K562 (cell line): ENCODE results near the gene ERAS. TPM values are rescaled to one million over a fixed set of nuclear protein-coding genes. Genes with fewer than 3 reads are reported as not detected.

Source experiments
- ATF4 ChIP-seq: fragments of 450-650 bp; formaldehyde crosslinking; IDR thresholded peaks from 2 replicates; pipeline ENCODE4 v1.4.0; 2022; ENCODE audit warnings: mild to moderate bottlenecking, moderate library complexity
- DDX20 ChIP-seq: fragments of 450-650 bp; IDR thresholded peaks from 2 replicates; pipeline ENCODE4 v1.6.1; 2016; ENCODE audit warnings: missing genetic modification characterization, low read depth, mild to moderate bottlenecking, missing compliant biosample characterization, moderate library complexity
- DNMT1 ChIP-seq: fragments of 450-650 bp; IDR thresholded peaks from 2 replicates; pipeline ENCODE4 v1.6.1; 2016; ENCODE audit warnings: antibody characterized with exemption, mild to moderate bottlenecking
- EP300 ChIP-seq: IDR thresholded peaks from 2 replicates; pipeline ENCODE4 v1.6.1; 2012; ENCODE audit warnings: low read length, improper control_type of control experiment
- FOXA3 ChIP-seq, 2 experiments: fragments of 450-650 bp in 1 of 2; sonication (generic) in 1 of 2; formaldehyde crosslinking; IDR thresholded peaks in 1 of 2; conservative IDR thresholded peaks in 1 of 2; 2 replicates each; pipeline versions ENCODE4 v1.4.0 to v1.8.0; 2020 to 2022; ENCODE audit warnings: mild to moderate bottlenecking in 2 of 2, missing genetic modification reagents in 1 of 2
- FOXK1 ChIP-seq: sonication (generic); formaldehyde crosslinking; IDR thresholded peaks from 2 replicates; pipeline ENCODE4 v1.8.0; 2022; ENCODE audit warnings: missing genetic modification reagents, mild to moderate bottlenecking, borderline replicate concordance
- GTF2B ChIP-seq: IDR thresholded peaks from 2 replicates; pipeline ENCODE4 v1.6.1; 2011; ENCODE audit not compliant: insufficient read length; ENCODE audit errors: extremely low read depth
- ILF3 ChIP-seq: fragments of 450-650 bp; IDR thresholded peaks from 2 replicates; pipeline ENCODE4 v1.6.1; 2018; ENCODE audit warnings: antibody characterized with exemption, mild to moderate bottlenecking, moderate library complexity, borderline replicate concordance
- MAX ChIP-seq: sonication (generic); formaldehyde crosslinking; IDR thresholded peaks from 2 replicates; pipeline ENCODE4 v1.9.0; 2022; ENCODE audit warnings: mild to moderate bottlenecking, missing genetic modification reagents
- RAD21 ChIP-seq, 2 experiments: fragments of 250-450 bp in 1 of 2; fragments of 450-650 bp in 1 of 2; sonication (Bioruptor Pico) in 1 of 2; formaldehyde crosslinking in 1 of 2; IDR thresholded peaks in 1 of 2; conservative IDR thresholded peaks in 1 of 2; 2 replicates each; pipeline versions ENCODE4 v1.4.0 to v1.8.0; 2020 to 2022; ENCODE audit warnings: mild to moderate bottlenecking in 2 of 2, moderate library complexity in 1 of 2
- RB1 ChIP-seq: fragments of 450-650 bp; IDR thresholded peaks from 2 replicates; pipeline ENCODE4 v1.6.1; 2017; ENCODE audit warnings: low read depth, mild to moderate bottlenecking
- RHOXF2B ChIP-seq: fragments of 250-450 bp; sonication (Bioruptor Pico); conservative IDR thresholded peaks from 2 replicates; pipeline ENCODE4 v1.5.1; 2021
- SAFB2 ChIP-seq: fragments of 200-400 bp; formaldehyde crosslinking; IDR thresholded peaks from 2 replicates; pipeline ENCODE4 v1.6.1; 2018; ENCODE audit warnings: borderline replicate concordance, low read length, low read depth, moderate library complexity; ENCODE audit not compliant: severe bottlenecking
- SMARCA4 ChIP-seq: fragments of 450-650 bp; IDR thresholded peaks from 2 replicates; pipeline ENCODE4 v1.6.1; 2016
- SOX6 ChIP-seq: fragments of 450-650 bp; IDR thresholded peaks from 2 replicates; pipeline ENCODE4 v1.6.1; 2014; ENCODE audit warnings: mild to moderate bottlenecking
- TAF1 ChIP-seq: IDR thresholded peaks from 2 replicates; pipeline ENCODE4 v1.6.1; 2011; ENCODE audit warnings: mild to moderate bottlenecking, low read length, moderate library complexity; ENCODE audit not compliant: insufficient read depth, control insufficient read depth, severe bottlenecking; ENCODE audit errors: extremely low read depth
- TEAD4 ChIP-seq, 2 experiments: sonication (generic) in 1 of 2; formaldehyde crosslinking in 1 of 2; IDR thresholded peaks; 2 replicates each; pipeline versions ENCODE4 v1.6.1 to v1.8.0; 2012 to 2022; ENCODE audit warnings: borderline replicate concordance in 1 of 2, inconsistent platforms in 1 of 2, low read length in 1 of 2, mild to moderate bottlenecking in 1 of 2, missing genetic modification reagents in 1 of 2
- TSHZ1 ChIP-seq: fragments of 250-450 bp; sonication (Bioruptor Pico); IDR thresholded peaks from 2 replicates; pipeline ENCODE4 v1.4.0; 2020; ENCODE audit warnings: mild to moderate bottlenecking, moderate library complexity
- U2AF2 ChIP-seq: fragments of 200-400 bp; formaldehyde crosslinking; optimal IDR thresholded peaks from 2 replicates; pipeline ENCODE3; 2017; ENCODE audit warnings: low read depth, mild to moderate bottlenecking, low read length
- ZBTB1 ChIP-seq: sonication (generic); formaldehyde crosslinking; IDR thresholded peaks from 2 replicates; pipeline ENCODE4 v1.8.1; 2023; ENCODE audit warnings: missing genetic modification reagents, low read depth, mild to moderate bottlenecking, borderline replicate concordance
- ZBTB43 ChIP-seq: sonication (generic); formaldehyde crosslinking; IDR thresholded peaks from 2 replicates; pipeline ENCODE4 v1.8.0; 2023; ENCODE audit warnings: mild to moderate bottlenecking, missing genetic modification reagents
- polyA plus RNA-seq, 8 experiments: library from polyadenylated mRNA; depleted of rRNA in 4 of 8; stranded (reverse) in 5 of 8; unstranded in 3 of 8; fragments of >200 nt; fragmentation: Nextera tagmentation in 2 of 8; fragmentation: Illumina TruSeq in 1 of 8; extraction: Ambion mirVana in 2 of 8; extraction: Trizol in 1 of 8; gene quantifications; 2 replicates each; pipeline versions ENCODE4 v1.2.1 to v1.2.3, GENCODE V29; 2011 to 2014; ENCODE audit warnings: inconsistent platforms in 1 of 8, missing spikeins in 1 of 8
- total RNA-seq, 7 experiments: library from RNA; depleted of rRNA in 6 of 7; stranded (reverse); fragments of >200 nt in 6 of 7; fragmentation: Illumina TruSeq in 2 of 7; extraction: Trizol in 2 of 7; gene quantifications; 2 replicates each; pipeline versions ENCODE4 v1.2.1 to v1.2.3, GENCODE V29; 2011 to 2021; ENCODE audit warnings: low replicate concordance in 1 of 7

Gene ERAS
- total and polyA plus RNA-seq, 9 of the 15 experiments (the other 6 are each of a cell fraction or from before 2014, with no cell fraction given): 0.07 to 0.12 TPM; not detected in 7

- TF ChIP-seq ATF4 (CRISPR knock-in tag): no peak
- TF ChIP-seq FOXA3 (CRISPR knock-in tag; conservative IDR thresholded peaks at IDR 0.05 in 1 of 2, IDR thresholded peaks at IDR 0.05 in 1 of 2): no peak
- peak; percentile 60; the same call in 1 of the 2 replicates for TF ChIP-seq SMARCA4
- TF ChIP-seq MAX (CRISPR knock-in tag): peak; percentile 36; the same call in 1 of the 2 replicates
- TF ChIP-seq TSHZ1 (CRISPR knock-in tag): no peak
- TF ChIP-seq ZBTB43 (CRISPR knock-in tag): no peak
- TF ChIP-seq GTF2B: no peak
- no peak for TF ChIP-seq SAFB2
- TF ChIP-seq DDX20 (tag): no peak
- no peak for TF ChIP-seq TEAD4 (IDR thresholded peaks at IDR 0.05; ENCODE audit: low read length)
- 0 out of 2 replicates have a peak, but pooled peaks have one; percentile 5 for TF ChIP-seq TEAD4 (CRISPR knock-in tag; IDR thresholded peaks at IDR 0.05; ENCODE audit: borderline replicate concordance)
- TF ChIP-seq TAF1: peak; percentile 11
- no peak for TF ChIP-seq ILF3
- TF ChIP-seq RB1: no peak
- no peak for TF ChIP-seq RAD21 (CRISPR knock-in tag; conservative IDR thresholded peaks at IDR 0.05 in 1 of 2, IDR thresholded peaks at IDR 0.05 in 1 of 2)
- no peak; the same call in 1 of the 2 replicates for TF ChIP-seq SOX6
- TF ChIP-seq DNMT1: no peak
- no peak for TF ChIP-seq FOXK1
- no peak for TF ChIP-seq ZBTB1
- TF ChIP-seq EP300: peak; percentile 44; the same call in 1 of the 2 replicates
- TF ChIP-seq RHOXF2B: no peak
- TF ChIP-seq U2AF2: no peak
These were observed 31.3 kb upstream of the ERAS start (continued) for GRCh38 chrX:48794911-48795515.
